SU-DHL-6 (cell line): ENCODE results near the gene SLC39A9.

Experiments
- CTCF ChIP-seq: fragments of 200-600 bp; sonication (generic); IDR thresholded peaks from one replicate; pipeline ENCODE4 v1.5.1; 2017; ENCODE audit warnings: antibody characterized with exemption, mild to moderate bottlenecking, low read length, moderate library complexity; ENCODE audit not compliant: insufficient read depth, poor library complexity, severe bottlenecking
- EZH2phosphoT487 ChIP-seq: fragments of 200-600 bp; sonication (generic), shearing (Covaris generic); conservative IDR thresholded peaks from 2 replicates; pipeline ENCODE4 v1.6.1; 2018; ENCODE audit warnings: mild to moderate bottlenecking, antibody characterized with exemption, low read length, moderate library complexity, mixed read lengths

DNA sequence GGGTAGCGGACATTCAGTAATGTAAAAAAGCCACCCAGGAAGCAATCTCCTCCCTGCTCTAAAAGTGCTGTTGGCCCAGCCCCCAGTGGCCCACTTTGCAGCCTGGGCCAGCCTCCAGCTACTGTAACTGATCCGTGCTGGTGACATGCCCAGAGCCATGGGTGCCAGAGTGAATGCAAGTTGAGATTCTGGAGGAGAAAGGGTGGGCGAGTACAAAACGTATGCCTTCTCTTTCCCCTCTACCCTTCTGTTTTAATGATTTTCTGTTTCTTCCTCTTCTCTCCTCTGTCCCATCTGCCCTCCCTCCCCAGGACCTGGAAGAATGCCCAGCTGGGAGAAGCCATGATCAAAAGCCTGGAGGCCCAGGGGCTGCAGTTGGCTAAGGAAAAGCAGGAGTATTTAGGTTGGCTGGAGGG is 102.9 kb downstream of the SLC39A9 start:
- TF ChIP-seq CTCF (no peak), EZH2phosphoT487 (no peak)
